HG02970 (cell line): ENCODE measurements around the gene KCNE3.
"Not testable (repeated sequence)": the region's sequence is repeated elsewhere in the genome, so short reads cannot be mapped to it uniquely, and the experiment has no call there.

Experiments used
- ATAC-seq: cut with Tn5 transposase; IDR thresholded peaks from one replicate; pipeline ENCODE4 v1.9.1; 2021; ENCODE audit warnings: mild to moderate bottlenecking, moderate library complexity, moderate number of reproducible peaks; ENCODE audit not compliant: unreplicated experiment, low FRiP score

Gene KCNE3

DNA sequence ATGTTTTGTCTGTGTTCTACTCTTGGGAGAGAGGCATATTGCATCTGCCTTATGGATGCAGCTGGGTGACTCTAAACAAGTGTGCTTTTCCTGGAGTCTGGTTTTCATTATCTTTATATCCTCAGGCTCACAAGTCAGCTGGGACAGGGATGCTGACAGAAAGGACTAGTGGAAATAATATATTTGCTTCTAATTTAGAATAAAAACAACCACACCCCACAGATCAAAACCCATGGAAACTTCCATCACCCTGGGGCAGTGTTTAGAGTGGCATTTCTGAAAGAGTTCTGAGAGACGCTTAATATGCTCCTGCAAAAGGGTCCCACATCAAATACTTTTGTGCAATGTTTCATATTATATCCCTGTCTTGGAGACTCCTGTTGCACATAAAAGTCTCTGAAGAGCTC is 20.8 kb downstream of the KCNE3 start:
- no peak for ATAC-seq

DNA sequence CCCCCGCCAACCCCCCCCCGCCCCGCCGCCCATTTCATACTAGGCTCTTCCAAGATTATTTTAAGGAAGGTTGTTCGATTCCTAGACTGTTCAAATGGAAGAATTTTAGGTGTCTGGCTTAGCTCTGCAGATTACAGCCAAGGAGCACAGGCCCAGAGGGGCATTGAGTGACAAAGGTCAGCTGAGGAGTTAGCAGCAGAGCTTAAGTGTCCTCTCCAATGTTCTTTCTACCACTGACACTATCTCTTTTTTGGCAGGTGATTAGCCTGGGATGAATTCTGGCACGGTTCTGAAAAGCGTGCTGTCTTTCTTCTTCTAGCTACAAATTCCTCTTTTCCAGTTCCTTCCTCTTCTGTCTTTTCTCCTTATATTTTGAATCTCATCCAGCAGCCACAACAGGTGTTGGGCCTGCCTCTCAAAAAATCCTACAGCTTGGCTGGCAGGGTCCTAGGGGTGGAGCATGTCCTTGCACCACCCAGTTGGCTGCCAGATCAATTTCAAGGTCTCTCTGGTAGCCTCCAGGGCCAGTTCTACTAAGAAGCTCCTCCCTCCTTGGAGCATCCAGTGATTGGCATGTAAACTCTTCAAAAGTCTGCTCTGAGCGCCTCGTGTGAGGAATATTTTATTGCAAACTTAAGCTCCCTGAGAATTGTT is 23.0 kb downstream of the KCNE3 start:
- ATAC-seq: no peak

DNA sequence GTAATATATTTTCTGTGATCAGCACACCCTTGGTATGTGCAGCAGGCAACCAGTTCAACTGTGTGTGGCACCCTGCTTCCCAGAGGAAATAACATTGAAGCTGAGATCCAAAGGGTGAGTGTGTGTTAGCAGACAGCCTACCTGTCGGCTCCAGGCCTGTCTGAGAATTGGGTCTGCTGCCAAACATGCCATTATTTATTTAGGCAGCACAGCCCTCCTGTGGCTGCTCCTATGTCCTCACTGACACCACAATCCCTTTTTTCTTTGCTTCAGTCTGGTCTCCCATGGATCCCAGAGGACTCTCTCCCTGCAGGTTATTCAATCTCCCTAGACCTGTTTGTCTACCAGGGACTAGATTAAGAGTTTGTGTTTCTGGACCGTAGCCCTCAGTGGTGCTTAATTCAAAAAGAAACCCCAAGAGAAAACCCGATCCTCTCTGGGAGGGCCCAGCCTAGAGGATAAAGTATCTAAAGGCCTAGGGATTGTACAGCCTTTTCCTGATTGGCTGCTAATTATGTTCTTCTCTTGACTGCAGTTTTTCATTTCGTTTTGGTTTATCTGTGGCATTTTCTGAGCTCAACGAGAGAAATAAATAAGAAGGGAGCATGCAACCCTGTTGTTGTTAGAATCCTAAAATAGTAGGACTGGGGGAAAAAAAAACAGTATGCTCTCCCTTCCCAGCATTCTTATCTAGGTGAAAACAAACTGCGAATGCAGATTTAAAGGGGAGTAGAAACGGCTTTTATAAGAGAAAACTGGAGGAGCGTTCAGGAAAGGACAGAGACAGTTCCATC is 24.1 kb downstream of the KCNE3 start:
- no peak for ATAC-seq

DNA sequence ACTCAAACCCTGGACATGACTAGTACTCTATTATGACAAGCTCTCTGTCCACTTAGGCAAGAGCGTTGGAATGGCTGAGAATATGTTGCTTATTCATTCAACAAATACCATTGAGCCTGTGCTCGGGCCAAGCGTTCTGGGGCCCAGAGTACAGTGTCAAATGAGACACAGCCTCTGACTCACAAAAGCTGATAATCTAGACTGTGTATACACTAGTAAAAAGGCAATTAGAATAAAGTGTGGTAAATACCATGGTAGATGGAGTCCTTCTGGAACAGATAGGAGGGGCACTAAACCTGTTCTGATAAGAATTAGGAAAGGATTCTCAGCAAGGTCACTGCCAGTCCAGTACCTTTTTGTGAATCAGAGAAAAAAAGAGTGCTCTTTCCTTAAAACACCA is 24.7 kb downstream of the KCNE3 start:
- no peak for ATAC-seq

DNA sequence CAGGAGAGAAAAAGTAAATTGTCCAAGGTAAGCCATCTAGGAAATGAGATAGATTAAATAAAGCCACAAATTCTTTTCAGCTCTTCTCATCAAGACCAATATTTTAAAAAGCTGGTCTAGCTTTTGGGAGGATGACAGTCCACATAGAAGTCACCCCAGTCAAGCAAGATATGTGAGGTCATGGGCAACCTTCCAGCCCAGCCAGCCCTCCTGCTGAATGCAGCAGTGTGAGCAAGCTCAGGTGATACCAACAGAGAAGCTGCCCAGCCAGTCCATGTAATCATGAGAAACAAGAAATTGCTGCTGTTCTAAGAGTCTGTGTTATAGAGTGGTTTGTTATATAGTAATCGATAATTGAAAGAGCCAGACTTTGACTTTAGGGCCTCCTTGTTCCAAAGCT is 28.7 kb downstream of the KCNE3 start:
- ATAC-seq: no peak

DNA sequence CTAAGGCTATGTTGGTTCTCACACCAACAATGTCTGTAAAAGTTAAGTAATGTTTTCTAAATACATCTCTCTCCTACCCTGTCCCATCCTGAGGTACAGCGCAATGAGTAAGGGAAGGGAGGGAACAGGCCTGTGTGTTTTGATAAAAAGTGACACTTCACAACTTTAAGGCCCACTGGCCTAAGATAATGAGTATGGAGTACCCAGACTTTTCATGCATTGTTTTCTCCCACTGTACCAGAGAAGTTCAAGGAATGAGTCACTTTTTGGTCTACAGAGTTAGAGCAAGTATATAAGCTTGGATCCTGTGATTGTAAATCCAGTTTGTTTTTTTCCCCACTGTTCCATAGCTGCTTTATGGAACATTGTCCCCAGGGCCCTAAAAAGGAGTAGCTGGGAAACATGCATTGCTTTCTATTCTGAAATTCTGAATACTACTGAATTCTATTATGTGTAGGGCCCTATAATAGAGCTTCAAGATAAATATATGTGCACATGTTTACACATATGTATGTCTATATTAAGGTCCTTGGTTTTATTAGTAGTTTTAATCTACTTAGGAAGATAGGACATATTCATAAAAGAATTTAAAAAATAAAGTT is 29.8 kb downstream of the KCNE3 start:
- ATAC-seq: no peak

DNA sequence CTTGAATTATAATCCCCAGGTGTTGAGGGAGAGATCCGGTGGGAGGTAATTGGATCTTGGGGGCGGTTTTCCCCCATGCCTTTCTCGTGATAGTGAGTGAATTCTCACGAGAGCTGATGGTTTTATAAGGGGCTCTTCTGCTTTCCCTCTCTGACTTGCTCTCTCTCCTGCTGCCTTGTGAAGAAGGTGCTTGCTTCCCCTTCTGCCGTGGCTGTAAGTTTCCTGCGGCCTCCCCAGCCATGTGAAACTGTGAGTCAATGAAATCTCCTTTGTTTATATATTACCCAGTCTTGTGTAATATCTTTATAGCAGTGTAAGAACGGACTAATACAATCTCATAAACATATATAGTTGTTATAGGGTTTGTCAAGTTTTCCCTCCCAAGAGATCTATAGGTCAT is 32.8 kb downstream of the KCNE3 start:
- no peak for ATAC-seq

DNA sequence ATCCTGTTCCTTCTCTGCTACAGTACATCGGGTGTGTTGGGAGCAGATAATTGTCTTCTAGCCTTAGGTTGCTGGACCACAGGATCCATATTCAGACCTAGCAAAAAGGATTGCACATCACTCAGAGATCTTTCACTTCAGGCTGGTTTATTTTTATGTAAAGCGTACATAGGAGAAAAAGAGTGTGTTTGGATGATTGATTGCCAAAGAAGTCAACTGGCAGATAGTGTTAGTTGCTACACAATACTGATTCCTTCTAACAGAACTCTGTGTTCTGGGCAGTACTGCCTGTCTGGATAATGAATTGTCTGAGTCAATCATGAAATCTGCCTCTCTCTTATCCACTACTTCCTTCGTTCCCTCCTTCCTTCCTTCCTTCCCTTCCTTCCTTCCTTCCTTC is 38.1 kb downstream of the KCNE3 start:
- ATAC-seq: no peak

DNA sequence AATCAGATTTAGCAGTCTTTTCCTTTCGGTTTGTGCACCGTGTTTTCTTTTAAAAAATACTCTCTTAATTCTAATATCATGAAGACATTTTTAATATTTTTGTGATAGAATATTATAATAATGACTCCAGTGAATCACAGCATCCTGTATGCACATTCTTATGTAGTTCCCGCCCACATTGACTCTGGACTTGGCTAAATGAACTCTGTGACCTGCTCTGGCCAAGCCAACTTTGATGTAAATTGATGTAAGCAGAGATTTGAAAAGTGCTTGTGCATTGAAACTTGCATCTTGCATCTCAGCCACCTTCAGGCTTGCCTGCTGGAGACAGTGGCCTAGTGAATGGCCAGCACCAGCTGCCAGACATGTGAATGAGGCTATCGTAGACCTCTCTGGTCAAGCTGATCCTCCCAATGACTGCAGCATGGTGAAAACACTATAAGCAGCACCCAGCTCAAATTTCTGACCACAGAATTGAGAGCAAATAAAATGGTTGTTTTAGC is 39.9 kb downstream of the KCNE3 start:
- ATAC-seq: no peak

DNA sequence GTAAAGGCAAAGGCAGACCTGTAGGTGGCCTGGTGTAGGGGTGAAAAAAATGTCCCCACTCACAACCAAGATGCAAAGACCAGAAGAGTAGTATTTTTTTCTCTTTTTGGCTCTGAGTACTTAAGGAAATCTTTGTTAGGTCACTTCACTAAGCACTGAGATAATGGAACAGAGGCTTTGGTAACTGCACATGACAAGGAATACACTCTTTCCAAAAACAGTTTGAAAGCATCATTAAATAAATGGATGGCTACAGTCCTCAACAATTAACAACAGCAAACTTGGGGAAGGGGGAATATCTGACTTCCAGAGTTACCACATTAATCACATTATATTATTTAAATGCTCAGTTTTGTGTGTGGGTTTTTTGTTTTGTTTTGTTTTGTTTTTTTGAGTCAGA is 42.2 kb downstream of the KCNE3 start:
- no peak for ATAC-seq

DNA sequence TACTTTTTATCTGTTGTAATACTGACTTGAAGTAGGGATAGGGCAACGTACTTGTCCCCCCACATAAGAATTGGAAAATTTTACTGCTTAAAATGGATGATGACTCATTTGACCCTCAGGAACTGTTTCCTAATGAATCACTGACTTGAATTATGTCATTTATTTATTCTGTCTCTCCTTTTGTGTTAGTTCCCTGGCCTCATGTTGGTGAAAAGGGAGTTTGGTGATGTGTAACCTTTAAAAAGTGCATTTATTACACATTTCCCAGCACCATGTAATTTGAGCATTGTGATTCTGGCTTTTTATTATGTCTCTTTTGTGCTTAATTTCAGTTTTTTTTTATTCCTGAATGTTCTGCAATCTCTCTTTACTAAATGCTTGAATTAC is 48.8 kb downstream of the KCNE3 start:
- no peak for ATAC-seq

DNA sequence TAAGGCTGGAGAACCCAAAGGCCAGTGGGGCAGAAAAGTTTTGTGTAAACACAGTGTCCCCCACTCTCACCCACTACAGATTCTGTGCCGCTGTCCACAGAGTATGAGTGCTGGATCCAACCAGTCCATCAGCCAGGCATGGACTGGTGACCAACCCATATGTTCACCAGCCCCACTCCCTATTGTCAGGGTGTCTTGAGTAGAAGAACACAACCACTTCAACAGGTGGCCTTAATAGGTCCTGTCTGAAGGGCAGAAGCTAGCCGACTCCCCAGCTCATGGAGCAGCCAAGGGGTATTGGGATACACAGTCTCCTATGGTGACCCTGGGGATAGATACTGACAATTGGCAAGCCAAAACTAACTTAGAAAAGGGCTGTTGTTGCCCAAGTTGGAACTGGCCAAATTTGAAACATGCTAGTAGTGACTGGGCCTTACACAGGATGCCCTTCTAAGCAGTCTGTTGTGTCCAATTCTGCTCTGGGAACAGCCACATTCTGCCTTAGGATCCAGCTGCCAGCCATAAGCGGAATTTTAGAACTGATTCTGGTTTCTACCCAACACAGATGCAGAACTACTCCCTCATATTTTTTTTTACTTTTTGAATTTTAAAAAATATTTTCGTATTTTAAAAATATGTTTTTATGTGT is 49.4 kb downstream of the KCNE3 start:
- ATAC-seq: no peak

DNA sequence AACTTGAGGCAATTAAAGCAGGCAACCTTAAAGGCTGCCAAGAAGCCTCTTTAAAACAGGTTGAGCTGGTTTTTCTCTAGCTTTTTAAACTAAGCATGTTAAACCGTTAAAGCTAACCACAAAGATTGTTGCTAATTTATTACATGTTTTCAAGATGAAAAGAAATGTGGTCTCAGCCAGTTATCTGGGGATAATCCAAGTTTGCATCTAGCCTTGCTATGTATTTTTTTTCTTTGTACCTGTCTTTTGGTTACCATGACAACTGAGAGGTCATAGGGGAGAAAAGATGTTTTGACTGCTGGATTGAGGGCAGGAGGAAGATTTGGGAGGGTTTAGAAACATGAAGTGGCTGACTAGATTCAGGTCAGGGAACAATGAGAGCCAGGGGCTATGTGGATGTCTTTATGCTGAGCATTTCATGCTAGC is 50.0 kb downstream of the KCNE3 start:
- no peak for ATAC-seq

DNA sequence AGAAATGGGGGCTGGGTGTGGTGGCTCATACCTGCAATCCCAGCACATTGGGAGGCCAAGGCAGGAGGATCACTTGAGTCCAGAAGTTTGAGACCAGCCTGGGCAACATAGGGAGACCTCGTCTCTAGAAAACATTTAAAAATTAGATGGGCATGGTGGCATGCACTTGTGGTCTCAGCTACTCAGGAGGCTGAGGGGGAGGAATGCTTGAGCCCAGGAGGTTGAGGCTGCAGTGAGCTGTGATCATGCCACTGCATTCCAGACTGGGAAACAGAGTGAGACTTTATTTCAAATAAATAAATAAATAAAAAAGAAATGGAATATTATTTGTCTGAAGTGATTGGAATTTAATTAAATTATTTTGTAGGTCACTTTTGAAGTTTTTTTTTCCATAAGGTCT is 50.4 kb downstream of the KCNE3 start:
- ATAC-seq: not testable (repeated sequence)

DNA sequence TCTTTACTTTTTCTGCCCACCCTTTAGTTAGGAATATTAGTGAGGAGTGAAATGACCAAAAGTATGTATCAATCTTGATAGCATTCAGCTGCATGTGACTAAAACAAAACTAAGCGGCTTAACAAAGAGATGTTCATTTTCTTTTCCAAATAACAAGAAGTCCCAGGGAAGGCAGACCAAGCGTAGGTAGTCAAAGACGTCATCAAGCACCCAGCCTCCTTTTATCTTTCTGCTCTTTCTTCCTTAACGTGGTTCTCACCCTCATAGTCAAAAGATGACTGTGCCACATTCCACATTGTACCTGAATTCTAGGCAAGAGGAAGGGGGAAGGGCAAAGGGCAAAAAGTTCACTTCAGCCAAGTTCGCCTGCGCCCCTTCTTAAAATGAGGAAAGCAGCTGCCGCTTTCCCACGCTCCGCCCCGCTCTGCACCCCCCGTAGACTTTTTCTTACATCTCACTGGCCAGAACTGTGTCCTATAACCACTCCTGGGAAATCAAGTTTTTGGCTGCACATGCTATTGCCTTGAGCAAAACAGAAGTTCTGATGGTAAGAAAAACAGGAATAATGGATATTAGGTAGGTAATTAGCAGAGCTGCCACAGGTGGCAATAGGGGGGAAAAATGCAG is 54.5 kb downstream of the KCNE3 start:
- ATAC-seq: no peak

DNA sequence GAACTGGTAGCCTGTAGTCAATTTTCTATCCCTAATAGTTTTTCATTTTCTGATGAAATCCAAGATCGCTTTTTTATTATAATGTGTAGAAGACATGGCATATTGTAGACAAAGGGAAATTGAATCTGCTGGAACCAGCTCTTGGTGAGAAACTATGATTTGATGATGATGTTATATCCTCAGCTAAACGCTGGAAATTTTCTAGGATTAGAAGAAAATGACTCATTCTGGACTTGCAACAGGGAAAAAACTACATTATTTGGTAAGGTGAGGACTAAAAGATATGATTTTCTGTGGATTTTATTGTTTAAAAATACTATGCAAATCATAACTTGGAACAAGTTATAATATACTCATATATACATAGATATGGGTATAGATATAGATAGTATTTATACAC is 55.0 kb downstream of the KCNE3 start:
- ATAC-seq: no peak

DNA sequence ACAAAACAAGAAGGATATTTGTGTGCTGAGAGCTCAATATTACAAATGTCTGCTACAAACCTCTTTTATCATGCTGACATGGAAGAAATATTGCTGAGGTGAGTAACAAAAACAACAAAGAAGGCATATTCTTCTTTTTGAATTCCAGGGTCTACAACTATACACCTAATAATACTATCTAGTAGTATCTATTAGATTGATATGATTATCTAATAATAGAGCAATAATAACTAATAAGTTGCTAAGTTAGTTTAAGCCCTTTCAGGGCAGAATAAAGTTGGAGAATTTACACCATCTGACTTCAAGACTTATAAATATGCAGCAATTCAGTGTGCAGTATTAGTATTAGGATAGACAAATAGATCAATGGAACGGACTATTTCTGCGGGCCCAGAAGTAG is 57.7 kb downstream of the KCNE3 start:
- ATAC-seq: no peak
